ENCODE results near the gene SCYL1. TPM values are rescaled to one million over a fixed set of nuclear protein-coding genes. Genes with fewer than 3 reads are reported as not detected.
A peak's percentile ranks its signal among the peaks of the same experiment; 100 is the strongest.

The SCYL1 gene
- total and polyA plus RNA-seq, 2 donors (not counting 1 experiment from before 2014, with no cell fraction given): 76.5 to 85.5 TPM

DNA sequence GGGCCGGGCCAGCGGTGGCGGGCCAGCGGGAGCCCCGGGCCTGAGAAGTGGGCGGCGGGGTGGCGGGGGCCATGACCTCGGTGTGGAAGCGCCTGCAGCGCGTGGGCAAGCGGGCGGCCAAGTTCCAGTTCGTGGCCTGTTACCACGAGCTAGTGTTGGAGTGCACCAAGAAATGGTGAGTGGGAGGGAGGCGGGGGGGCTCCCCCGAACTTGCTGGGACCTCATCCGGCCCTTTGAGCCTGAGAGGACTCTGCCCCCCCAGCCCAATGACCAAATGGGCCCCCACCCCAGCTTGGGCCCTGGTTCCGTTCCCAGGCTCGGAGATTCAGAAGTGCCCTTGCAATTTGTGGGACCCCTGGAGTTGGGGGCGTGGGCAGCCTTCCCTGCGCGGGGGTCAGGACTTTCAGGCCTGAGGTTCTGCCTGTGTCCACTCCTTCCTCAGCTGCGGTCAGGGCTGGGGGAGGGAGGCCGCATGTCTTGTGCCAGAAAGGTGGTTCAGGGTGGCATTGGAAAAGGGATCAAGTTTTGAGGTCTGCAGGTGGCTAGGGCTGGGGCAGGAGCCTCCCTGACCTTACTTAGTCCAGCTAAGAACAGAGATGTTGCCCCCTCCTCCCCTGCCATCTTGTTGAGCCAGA lies 51.5 kb downstream of the SCYL1 start:
- Histone ChIP-seq H3K27me3 (replicated peaks in 1 of 4; ENCODE audit: control extremely low read depth in 1 of 4, control insufficient read depth in 3 of 4, insufficient read depth in 4 of 4, low read length in 3 of 4) (no peaks in the 10 kb centered on the region), H4K20me1 (ENCODE audit: control insufficient read depth, insufficient read depth, low read length, poor library complexity, severe bottlenecking) (peaks cover 34% of the 10 kb centered on the region), H3K4me3 (ENCODE audit: control extremely low read depth in 1 of 5, extremely low read depth in 1 of 5, insufficient read depth in 1 of 5, low read depth in 2 of 5, low read length in 4 of 5) (peak overlapping the region; percentile 51 to 90 (median 60)), H3K4me1 (ENCODE audit: control insufficient read depth in 2 of 2, insufficient read depth in 2 of 2, low read length in 2 of 2) (peaks cover 34 to 56% of the 10 kb centered on the region in 2 donors), H2AFZ (ENCODE audit: insufficient read depth, low read depth, low read length, poor library complexity, severe bottlenecking) (no peak overlapping the region), H3K9me3 (ENCODE audit: control extremely low read depth in 1 of 3, control insufficient read depth in 2 of 3, insufficient read depth in 1 of 3, low read length in 2 of 3) (no peaks in the 10 kb centered on the region), H3K79me2 (ENCODE audit: control insufficient read depth, insufficient read depth, low read length) (peaks cover 25% of the 10 kb centered on the region), H3K36me3 (replicated peaks in 1 of 2; ENCODE audit: control extremely low read depth in 1 of 2, control insufficient read depth in 1 of 2, extremely low read depth in 1 of 2, insufficient read depth in 2 of 2, low read length in 1 of 2) (peaks cover 5 to 30% of the 10 kb centered on the region in 2 experiments), H3K4me2 (replicated peaks; ENCODE audit: low read depth, low read length, poor library complexity, severe bottlenecking) (peak overlapping the region; percentile 100), H3K9ac (ENCODE audit: low read length) (peak overlapping the region; percentile 83), H3K27ac (ENCODE audit: low read length in 2 of 2) (peak overlapping the region; percentile 92 to 94)
- peak overlapping the region; percentile 98 for H3K4me3 Mint-ChIP-seq
- ChIA-PET CTCF (interaction anchor here (1.0 to 5.5 kb wide), 8 partner anchors 12 to 441 kb away, joined by 3 to 97 read pairs (median 3); partner anchors contain the start of gene PCNX3), POLR2A (interaction anchor here (0.7 to 7.5 kb wide), 12 partner anchors 12 to 454 kb away, joined by 3 to 53 read pairs (median 6); partner anchors contain the start of genes FAU, MAP3K11, MRPL49 and PCNX3)
- TF ChIP-seq, protein P1, sequence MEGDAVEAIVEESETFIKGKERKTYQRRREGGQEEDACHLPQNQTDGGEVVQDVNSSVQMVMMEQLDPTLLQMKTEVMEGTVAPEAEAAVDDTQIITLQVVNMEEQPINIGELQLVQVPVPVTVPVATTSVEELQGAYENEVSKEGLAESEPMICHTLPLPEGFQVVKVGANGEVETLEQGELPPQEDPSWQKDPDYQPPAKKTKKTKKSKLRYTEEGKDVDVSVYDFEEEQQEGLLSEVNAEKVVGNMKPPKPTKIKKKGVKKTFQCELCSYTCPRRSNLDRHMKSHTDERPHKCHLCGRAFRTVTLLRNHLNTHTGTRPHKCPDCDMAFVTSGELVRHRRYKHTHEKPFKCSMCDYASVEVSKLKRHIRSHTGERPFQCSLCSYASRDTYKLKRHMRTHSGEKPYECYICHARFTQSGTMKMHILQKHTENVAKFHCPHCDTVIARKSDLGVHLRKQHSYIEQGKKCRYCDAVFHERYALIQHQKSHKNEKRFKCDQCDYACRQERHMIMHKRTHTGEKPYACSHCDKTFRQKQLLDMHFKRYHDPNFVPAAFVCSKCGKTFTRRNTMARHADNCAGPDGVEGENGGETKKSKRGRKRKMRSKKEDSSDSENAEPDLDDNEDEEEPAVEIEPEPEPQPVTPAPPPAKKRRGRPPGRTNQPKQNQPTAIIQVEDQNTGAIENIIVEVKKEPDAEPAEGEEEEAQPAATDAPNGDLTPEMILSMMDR (IDR thresholded peaks at IDR 0.05): no peak
- peak overlapping the region; percentile 96 for H3K27ac Mint-ChIP-seq
- intact Hi-C loops (cut with micrococcal nuclease): loop anchor here (10.0 kb wide), 1 partner anchor 832 kb away; the partner anchor contains the start of gene RASGRP2
- H3K9me3 Mint-ChIP-seq (ENCODE audit: insufficient read depth): no peaks in the 10 kb centered on the region
- DNase-seq (no peak), ATAC-seq (ENCODE audit: low read depth) (no peak)
- 2% methylated on average over 23 of the region's 26 CpGs for WGBS (ENCODE audit: insufficient coverage)
- peaks cover 56% of the 10 kb centered on the region for H3K4me1 Mint-ChIP-seq
- no peaks in the 10 kb centered on the region for H3K27me3 Mint-ChIP-seq

Data from B cell (primary cell).